Measurements from ENCODE around the gene RPTOR.

The RPTOR gene

GRCh38 chr17:80939151-80940145 is 394.8 kb downstream of the RPTOR start:
- H3K27ac ChIP-seq = no peak overlapping the region
- no peak overlapping the region for H3K4me3 ChIP-seq
- DNase-seq (ENCODE audit: low spot score) = no peak
- no peak for TF ChIP-seq CTCF (IDR thresholded peaks at IDR 0.05)

GRCh38 chr17:80940171-80941123 is 395.8 kb downstream of the RPTOR start:
- no peak for DNase-seq (ENCODE audit: low spot score)
- no peak for TF ChIP-seq CTCF (IDR thresholded peaks at IDR 0.05)

DNA sequence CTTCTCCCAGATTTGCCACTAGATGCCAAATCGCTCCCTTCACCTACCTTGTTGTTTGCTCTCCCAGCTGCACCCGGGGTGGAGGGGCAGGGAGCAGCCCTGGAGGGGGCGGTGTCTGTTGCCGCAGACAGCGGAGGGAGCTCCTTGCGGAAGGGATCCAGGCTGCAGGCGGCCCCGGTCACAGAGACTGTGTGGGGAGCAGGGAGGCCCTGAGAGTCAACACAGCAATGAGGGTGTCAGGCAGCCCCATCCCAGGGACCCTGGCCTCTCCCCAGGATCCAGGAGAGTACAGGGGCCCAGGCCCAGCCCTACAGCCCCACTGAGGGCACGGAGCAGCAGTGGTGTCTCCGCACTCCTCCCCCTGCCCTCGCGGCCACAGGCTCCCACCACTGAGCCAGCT is 396.5 kb downstream of the RPTOR start:
- DNase-seq (ENCODE audit: low spot score) = no peak
- no peak for TF ChIP-seq CTCF (IDR thresholded peaks at IDR 0.05)
- no peak overlapping the region for H3K27ac ChIP-seq
- H3K4me3 ChIP-seq = no peak overlapping the region

More at GRCh38 chr17:80940171-80941123, 395.8 kb downstream of the RPTOR start:
- Histone ChIP-seq H3K4me3 (no peak overlapping the region), H3K27ac (no peak overlapping the region)

DNA sequence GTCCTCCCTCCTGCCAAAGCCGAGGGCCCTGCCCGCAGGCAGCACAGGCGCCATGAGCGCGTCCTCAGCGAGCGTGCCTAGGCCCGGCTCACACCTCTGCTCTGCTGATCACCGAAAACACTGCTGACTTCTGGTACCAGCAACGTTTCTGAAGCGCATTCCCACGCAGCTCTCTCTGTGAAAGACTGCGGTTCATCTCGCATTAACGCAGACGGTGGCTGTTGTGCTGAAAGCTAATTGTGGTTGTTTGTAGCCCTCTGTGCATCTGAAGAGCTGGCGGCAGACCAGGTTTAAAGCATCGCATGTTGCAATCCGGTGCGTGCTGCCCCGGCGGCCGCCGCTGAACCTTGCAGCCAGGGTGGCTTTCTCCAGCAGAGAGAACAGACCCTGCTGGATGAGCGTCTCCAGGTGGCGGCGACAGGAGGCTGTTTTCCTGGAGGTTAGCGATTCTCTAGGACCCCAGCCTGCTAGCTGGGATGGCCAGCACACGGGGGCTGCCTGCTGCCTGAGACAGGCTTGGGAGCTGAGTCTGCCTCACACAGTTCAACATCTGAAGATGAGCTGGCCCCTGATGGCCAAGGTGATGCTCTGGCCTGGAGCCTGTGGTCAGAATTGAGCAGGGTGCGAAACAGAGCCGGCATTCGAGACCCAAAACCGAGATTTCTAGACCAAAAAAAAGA is 397.2 kb downstream of the RPTOR start:
- no peak for TF ChIP-seq CTCF (IDR thresholded peaks at IDR 0.05)
- H3K4me3 ChIP-seq = peak overlapping the region; percentile 41
- no peak for DNase-seq (ENCODE audit: low spot score)
- H3K27ac ChIP-seq = peak overlapping the region; percentile 67 to 89

DNA sequence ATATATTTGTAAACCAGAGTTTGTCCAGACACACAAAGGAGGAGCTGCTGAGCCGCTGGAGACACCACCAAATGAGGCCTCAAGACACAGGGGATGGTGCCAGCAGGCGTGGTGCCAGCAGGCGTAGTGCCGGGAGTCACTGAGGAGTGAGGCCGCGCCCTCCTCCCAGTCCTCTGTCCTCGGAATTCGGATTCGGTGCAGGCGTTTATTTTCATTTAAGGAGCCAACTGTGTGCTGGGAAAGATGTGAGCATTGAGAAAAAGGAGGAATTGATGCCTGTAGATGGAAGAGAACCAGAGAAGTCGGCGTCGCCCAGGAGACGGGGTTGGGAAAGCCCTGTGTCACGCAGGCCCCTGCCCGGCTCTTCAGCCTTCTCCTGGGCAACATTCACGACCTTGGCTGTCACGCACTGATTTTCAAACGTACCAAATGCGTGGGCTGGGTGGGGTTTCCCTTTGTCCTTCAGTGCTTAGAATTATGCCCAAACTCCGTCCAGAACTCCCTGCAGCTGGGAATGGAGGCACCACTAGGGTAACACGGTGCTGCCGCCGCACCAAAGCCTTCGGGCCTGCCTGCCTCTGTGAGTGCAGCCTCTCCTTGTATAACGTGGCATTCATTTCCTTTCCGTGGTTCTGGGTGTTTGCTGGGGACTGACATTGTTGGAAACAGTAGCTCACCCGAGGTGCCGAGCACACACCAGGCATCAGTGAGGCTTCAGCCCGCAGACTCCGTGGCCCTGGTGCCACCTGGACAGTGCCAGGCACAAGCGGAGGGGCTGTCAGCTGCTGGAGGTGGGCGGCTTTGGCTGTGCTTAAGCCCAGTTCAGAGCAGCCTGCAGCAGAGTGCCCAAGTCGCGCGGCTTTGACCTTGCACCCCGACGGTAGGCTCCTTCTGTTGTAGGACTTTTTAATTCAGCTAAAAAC is 398.0 kb downstream of the RPTOR start:
- peak overlapping the region; percentile 67 to 89 for H3K27ac ChIP-seq
- DNase-seq (ENCODE audit: low spot score) = peak; percentile 94
- H3K4me3 ChIP-seq = peak overlapping the region; percentile 41
- TF ChIP-seq CTCF (IDR thresholded peaks at IDR 0.05) = no peak

Measured in coronary artery (tissue), 2 donors.